Measurements from ENCODE around the gene NHERF1.

Gene NHERF1

GRCh38 chr17:74782571-74782970 is 34.1 kb downstream of the NHERF1 start:
- no peak for DNase-seq (ENCODE audit: low read depth in 2 of 2, low spot score in 1 of 2)

DNA sequence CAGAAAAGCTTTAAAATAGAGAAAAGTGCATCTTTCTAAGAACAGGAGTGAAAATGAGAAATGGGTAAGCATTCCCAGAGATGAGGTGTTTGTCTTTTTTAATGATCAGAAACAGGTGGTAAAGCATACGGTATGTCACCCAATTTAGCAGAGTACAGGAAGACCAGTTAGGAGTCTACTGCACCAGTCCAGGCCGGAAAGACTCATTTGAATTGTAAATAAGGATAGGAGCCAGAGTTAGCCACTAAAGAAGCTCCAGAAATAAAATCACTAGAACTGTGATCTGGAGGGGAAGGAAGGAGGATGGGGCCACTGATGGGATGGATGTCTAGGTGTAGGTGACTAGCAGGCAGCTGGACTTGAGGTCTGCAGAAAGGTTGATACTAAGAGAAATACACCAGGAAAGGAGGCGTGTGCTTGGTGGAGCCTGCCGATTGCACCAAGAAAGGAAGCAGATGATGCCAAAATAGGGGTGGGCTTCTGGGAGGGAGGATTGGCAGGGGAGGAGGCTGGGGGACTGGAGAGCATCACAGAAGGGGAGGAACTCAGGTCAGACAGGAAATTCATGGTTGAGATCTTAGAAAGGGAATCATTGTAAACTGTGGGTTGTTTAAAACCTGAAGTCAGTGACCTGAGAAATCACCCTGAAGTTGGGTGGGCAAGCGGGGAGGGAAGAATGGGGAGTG is 35.8 kb downstream of the NHERF1 start:
- DNase-seq (ENCODE audit: low read depth in 2 of 2, low spot score in 1 of 2): no peak

DNA sequence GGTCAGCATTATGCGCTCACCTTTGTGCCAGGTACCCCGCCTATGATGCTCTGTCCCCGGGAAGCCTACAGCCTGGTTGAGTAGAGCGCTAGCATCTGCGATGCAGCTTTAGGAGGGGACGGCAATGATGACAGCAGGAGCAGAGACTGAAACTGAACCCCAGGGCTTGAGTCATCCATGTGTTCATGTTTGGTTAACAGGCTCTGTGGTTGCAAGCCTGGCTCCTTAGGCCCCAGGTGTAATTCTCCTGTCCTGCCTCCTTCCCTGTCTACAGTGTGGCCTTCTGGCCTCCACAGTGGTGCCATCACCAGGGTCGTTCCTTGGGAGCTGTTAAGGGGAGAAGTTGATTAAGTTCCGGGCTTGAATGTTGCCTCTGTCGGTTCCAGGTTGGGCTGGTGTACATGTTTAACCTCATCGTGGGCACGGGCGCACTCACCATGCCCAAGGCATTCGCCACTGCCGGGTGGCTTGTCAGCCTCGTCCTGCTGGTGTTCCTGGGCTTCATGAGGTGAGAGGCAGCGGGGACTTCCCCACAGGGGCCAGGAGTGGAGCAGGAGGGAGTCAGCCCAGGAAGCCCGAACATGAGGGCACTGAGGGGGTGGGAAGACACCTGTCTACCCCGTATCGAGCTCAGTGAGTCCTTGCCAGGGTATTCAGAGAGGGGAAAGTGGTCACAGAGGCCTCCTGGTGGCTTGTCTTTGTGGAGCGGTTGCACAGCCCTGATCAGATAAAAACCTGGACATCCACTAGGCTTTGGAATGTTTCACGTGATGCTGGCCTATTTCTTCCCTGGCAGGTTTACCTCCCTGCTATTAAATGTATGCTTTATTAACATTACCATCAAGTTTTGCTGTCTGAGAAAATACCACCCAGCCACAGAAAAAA is 36.9 kb downstream of the NHERF1 start:
- no peak for DNase-seq (ENCODE audit: low read depth in 2 of 2, low spot score in 1 of 2)

- DNase-seq (ENCODE audit: low read depth in 2 of 2, low spot score in 1 of 2): no peak
Observed at GRCh38 chr17:74785981-74786360, 37.5 kb downstream of the NHERF1 start.

- DNase-seq (ENCODE audit: low read depth in 2 of 2, low spot score in 1 of 2): no peak
Observed at GRCh38 chr17:74786431-74787055, 38.1 kb downstream of the NHERF1 start.

- no peak for DNase-seq (ENCODE audit: low read depth in 2 of 2, low spot score in 1 of 2)
Observed at GRCh38 chr17:74790161-74791058, 42.0 kb downstream of the NHERF1 start.

DNA sequence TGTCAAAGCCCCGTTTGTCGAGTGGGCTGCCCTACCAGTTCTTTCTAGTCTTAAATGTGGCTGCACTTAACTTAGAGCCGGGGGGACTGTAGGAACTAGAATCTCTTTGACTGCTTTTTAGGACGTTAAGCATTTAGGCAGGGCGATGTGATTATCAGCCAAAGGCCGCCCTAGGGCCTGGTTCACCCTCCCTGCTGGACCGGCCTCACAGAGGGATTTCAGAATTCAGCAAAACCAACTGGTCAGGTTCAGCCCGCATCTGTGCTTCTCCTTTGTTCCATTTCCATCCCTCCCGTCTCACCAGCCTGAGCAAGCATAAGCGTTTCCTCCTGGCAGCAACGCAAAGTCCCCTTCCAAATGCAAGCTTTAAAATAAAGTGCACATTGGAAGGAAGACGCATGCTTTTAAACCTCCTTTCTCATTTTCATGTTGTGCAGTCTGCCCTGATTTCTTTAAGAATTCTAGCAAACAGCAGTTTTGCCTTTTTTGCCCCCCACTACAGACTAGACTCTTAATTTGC is 44.2 kb downstream of the NHERF1 start:
- no peak for DNase-seq (ENCODE audit: low read depth in 2 of 2, low spot score in 1 of 2)

GRCh38 chr17:74795327-74796020 is 47.0 kb downstream of the NHERF1 start:
- DNase-seq (ENCODE audit: low read depth in 2 of 2, low spot score in 1 of 2): no peak

DNA sequence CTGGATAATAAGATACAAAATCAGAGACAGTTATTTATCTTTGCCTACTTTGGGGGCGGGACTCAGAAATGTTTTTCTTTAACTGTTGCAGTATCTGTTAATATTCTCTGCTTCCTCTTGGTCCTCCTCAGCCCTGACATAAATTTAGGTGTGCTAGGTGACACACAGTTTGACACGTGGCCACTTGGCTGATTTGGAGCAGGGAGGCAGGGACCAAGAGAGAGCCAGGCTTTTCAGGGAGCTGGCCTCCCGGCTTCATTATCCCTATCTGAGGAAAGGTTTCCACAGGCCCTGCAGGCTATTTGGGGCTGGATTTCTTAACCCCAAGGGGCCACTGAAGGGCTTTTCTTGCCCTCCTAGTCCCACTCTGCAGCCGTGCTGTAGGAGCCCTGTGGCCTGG is 47.8 kb downstream of the NHERF1 start:
- DNase-seq (ENCODE audit: low read depth in 2 of 2, low spot score in 1 of 2): no peak

- no peak for DNase-seq (ENCODE audit: low read depth in 2 of 2, low spot score in 1 of 2)
Observed at GRCh38 chr17:74796866-74797265, 48.4 kb downstream of the NHERF1 start.

GRCh38 chr17:74797824-74798223 is 49.4 kb downstream of the NHERF1 start:
- DNase-seq (ENCODE audit: low read depth in 2 of 2, low spot score in 1 of 2): no peak

DNA sequence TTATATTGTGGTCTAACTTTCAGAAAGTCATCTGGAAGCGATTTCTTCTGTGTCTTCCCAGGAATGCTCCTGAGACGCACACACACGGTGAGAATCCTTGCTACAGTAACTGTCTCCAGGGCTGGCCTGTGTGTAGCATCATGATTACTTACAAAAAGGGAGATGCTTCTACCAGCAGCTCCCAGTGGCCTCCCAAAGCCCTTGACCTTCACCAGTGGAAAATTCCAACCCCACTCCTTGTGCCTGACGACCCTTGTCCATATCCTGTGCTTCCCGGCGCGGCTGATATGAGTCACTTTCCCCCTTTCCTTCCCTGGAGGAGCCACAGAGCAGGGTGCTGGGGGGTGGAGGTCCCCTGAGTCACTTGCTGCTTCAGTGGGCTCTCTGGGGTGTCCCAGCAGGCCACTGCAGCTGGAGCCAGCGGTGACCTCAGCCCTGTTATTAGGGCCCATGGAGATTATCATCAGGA is 49.8 kb downstream of the NHERF1 start:
- DNase-seq (ENCODE audit: low read depth in 2 of 2, low spot score in 1 of 2): no peak

GRCh38 chr17:74799097-74799496 is 50.7 kb downstream of the NHERF1 start:
- DNase-seq (ENCODE audit: low read depth in 2 of 2, low spot score in 1 of 2): no peak

DNA sequence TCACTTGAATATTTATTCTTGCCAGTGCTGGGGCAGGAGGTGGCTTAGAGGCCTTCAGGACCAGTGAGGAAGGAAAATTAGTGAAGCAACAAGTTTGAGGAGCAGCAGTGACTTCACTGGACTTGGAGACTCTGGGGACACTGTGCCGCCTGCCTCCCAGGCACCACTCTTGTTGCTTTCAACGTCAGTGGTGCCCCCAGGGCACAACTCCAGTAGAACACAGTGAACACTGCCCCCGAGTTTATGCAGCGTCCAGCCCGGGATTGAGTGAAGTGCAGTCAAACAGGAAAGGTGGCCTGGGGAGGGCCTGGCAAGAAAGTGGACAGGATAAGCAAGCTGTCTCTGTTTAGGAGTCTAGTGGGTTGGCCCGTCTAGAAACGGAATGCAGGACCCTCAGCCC is 52.1 kb downstream of the NHERF1 start:
- no peak for DNase-seq (ENCODE audit: low read depth in 2 of 2, low spot score in 1 of 2)

GRCh38 chr17:74801896-74802295 is 53.5 kb downstream of the NHERF1 start:
- no peak for DNase-seq (ENCODE audit: low read depth in 2 of 2, low spot score in 1 of 2)

DNA sequence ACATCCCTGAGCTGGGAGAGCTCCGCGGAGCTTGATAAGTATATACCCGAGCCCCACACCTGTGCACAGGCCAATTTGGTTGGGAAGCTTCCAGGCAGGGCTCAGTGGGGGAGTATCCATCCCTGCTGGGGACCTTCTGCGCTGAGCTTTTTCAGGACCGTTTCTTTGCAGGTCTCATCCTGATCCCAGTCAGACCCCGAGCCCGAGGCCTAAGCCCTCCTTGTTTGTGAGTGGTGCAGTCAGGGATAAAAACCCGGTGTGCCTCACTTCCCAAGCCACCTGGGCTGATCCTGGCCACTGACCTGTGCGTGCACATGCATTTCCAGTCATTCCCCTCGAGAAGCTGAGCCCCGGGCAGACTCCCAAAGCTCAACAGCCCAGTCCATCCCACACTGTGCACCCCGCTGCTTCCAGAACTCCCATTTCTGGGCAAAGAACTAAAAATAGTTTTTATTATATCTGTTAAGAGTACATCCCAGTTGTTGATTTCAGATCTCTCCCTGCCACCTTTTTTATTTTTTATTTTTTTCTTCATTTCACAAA is 55.0 kb downstream of the NHERF1 start:
- no peak for DNase-seq (ENCODE audit: low read depth in 2 of 2, low spot score in 1 of 2)

- DNase-seq (ENCODE audit: low read depth in 2 of 2, low spot score in 1 of 2): no peak
Observed at GRCh38 chr17:74803971-74804370, 55.5 kb downstream of the NHERF1 start.

DNA sequence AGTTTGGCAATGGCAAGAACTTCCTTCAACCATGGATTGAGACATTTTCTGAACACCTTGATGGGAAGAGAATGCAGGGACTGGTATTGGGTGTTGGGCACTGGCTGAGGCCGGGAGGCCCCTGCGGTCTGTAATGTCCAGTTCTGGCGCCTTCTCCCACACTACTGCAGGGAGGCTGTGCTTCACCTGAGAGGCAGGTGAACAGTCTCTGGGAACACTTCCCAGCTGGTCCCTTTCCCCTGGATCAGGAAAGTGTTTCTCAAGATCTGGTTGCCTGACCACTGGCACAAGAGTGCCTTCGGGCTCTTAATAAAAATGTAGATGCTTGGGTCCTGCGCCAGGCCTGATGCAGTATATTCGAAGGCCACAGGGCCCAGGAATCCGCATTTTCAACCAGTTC is 56.3 kb downstream of the NHERF1 start:
- no peak for DNase-seq (ENCODE audit: low read depth in 2 of 2, low spot score in 1 of 2)

DNA sequence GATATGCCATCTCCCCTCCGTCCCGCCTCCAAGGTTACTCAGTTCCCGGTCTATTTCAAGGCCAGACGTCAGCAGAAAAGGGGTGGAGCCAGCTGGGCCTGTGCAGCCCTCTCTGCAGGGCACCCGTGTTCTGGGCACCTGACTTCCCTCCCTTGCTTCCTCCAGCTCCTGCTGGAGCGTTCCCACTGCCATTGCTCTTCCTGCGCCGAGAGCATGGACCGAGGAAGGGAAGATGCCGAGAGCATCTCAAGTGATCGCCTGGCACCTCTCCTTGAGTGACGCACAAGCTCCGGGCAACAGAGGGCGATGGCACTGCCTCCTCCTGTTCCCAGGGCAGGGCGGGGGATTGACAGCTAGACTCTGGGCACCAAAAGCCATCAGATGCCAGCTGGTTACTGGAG is 57.2 kb downstream of the NHERF1 start:
- no peak for DNase-seq (ENCODE audit: low read depth in 2 of 2, low spot score in 1 of 2)

DNA sequence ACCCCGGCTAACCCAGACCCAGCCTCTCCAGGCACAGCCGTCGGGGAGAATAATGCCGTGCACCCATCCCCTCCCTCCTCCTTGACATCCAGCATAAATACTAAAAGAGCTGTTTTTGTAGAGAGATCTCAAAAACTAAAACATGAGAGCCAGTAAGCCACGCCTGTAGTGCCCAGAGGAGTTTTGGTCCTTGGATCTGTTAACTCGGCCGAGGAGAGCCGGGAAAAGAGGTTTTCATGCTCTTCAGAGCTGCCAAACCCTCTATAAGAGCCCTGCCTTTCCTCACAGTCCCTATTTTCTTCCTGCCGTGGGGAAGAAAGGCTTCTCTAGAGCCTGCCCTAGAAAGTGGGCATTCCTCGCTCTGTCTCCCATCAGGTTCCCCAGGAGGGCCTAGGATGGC is 57.9 kb downstream of the NHERF1 start:
- no peak for DNase-seq (ENCODE audit: low read depth in 2 of 2, low spot score in 1 of 2)
